Panc1 (cell line): ENCODE results near the gene NKX2-4. TPM values are rescaled to one million over a fixed set of nuclear protein-coding genes. Genes with fewer than 3 reads are reported as not detected.

Experiments
- ATAC-seq: fragments of 200-7000 bp; cut with Tn5 transposase; 2 replicates; pipeline ENCODE4 v1.9.1; 2020; ENCODE audit warnings: mild to moderate bottlenecking, moderate library complexity
- BruUV-seq: library from RNA; stranded (reverse); fragments of 400-500 nt; replicated peaks from 2 replicates; lab custom pipeline; 2021; lab: Mats Ljungman, UMichigan
- CTCF ChIA-PET: fragments of 300-600 bp; sonication (Branson Sonifier 250); formaldehyde crosslinking; loops from one replicate; lab custom pipeline; 2022; ENCODE audit warnings: antibody characterized with exemption; lab: Charles Lee
- POLR2A ChIA-PET: fragments of 300-600 bp; sonication (Branson Sonifier 250); formaldehyde crosslinking; loops from one replicate; lab custom pipeline; 2022; ENCODE audit warnings: antibody characterized with exemption; lab: Charles Lee
- DNase-seq: peaks from one replicate; pipeline ENCODE4 v3.0.0-alpha.2; 2010; ENCODE audit warnings: low read depth, low spot score
- H3K27ac ChIP-seq: 2 replicates; pipeline ENCODE4 v1.5.1; 2011; ENCODE audit warnings: mild to moderate bottlenecking, low read length, inconsistent platforms
- H3K27me3 ChIP-seq: fragments of 200-500 bp; sonication (Bioruptor generic); 2 replicates; pipeline ENCODE4 v1.6.0; 2014; ENCODE audit warnings: low read length, inconsistent platforms; ENCODE audit not compliant: control insufficient read depth, insufficient read depth
- H3K36me3 ChIP-seq: fragments of 200-500 bp; sonication (Bioruptor generic); 2 replicates; pipeline ENCODE4 v1.5.1; 2014; ENCODE audit warnings: inconsistent platforms, mild to moderate bottlenecking, low read length, moderate library complexity; ENCODE audit not compliant: control insufficient read depth, insufficient read depth
- H3K4me1 ChIP-seq: 2 replicates; pipeline ENCODE4 v1.5.1; 2011; ENCODE audit warnings: inconsistent platforms, mild to moderate bottlenecking, low read length, moderate library complexity; ENCODE audit not compliant: control insufficient read depth, insufficient read depth
- H3K4me3 ChIP-seq, 2 experiments: 2 replicates each; pipeline ENCODE4 v1.5.1; 2011 to 2012; ENCODE audit warnings: low read depth in 2 of 2, low read length in 2 of 2, mild to moderate bottlenecking in 2 of 2, inconsistent platforms in 1 of 2, moderate library complexity in 1 of 2
- H3K9me3 ChIP-seq: fragments of 200-500 bp; sonication (Bioruptor generic); 2 replicates; pipeline ENCODE4 v1.5.1; 2014; ENCODE audit warnings: low read depth, mild to moderate bottlenecking, inconsistent platforms, low read length, moderate library complexity; ENCODE audit not compliant: control insufficient read depth, insufficient read depth
- CTCF ChIP-seq: fragments of 450-650 bp; IDR thresholded peaks from 2 replicates; pipeline ENCODE4 v1.5.1; 2017; ENCODE audit warnings: mild to moderate bottlenecking
- POLR2AphosphoS5 ChIP-seq: IDR thresholded peaks from 2 replicates; pipeline ENCODE4 v1.6.1; 2012; ENCODE audit warnings: mild to moderate bottlenecking, low read depth, low read length, moderate library complexity
- REST ChIP-seq, 2 experiments: IDR thresholded peaks; 2 replicates each; pipeline ENCODE4 v1.6.1; 2011 to 2012; ENCODE audit warnings: low read depth in 2 of 2, control low read depth in 1 of 2, low read length in 1 of 2, mild to moderate bottlenecking in 1 of 2, moderate library complexity in 1 of 2; ENCODE audit not compliant: insufficient read depth in 1 of 2
- SIN3A ChIP-seq: IDR thresholded peaks from 2 replicates; pipeline ENCODE4 v1.6.1; 2012; ENCODE audit warnings: low read depth, mild to moderate bottlenecking, low read length, moderate library complexity, borderline replicate concordance; ENCODE audit not compliant: insufficient read depth
- TCF7L2 ChIP-seq: IDR thresholded peaks from 2 replicates; pipeline ENCODE4 v1.6.1; 2011; ENCODE audit warnings: mild to moderate bottlenecking, low read depth, low read length, inconsistent platforms
- in situ Hi-C: cut with HindIII; loops from 2 replicates; pipeline ENCODE4 v1.10.0; 2016; ENCODE audit warnings: low sequenced_read_pairs, low pct_unique_long_range_greater_than_20kb
- intact Hi-C: fragments of 100-400 bp; cut with micrococcal nuclease; formaldehyde crosslinking; loops from one replicate; pipeline ENCODE4 v1.10.0; 2022; ENCODE audit not compliant: unreplicated experiment
- total RNA-seq: library from RNA; stranded (reverse); gene quantifications from one replicate; pipeline ENCODE4 v1.2.1, GENCODE V29; 2021; ENCODE audit not compliant: unreplicated experiment

Gene NKX2-4
- total RNA-seq, 1 experiment from 2014 or later = not detected

GRCh38 chr20:21376626-21377025 lies 20.7 kb downstream of the NKX2-4 start:
- DNase-seq (no peak), ATAC-seq (no peak)
- BruUV-seq = no TSS peak
- Histone ChIP-seq H3K9me3 (no peaks in the 10 kb centered on the region), H3K27ac (no peak overlapping the region), H3K27me3 (no peaks in the 10 kb centered on the region), H3K4me1 (0 out of 2 replicates have a peak, but pooled peaks cover 2% of the 10 kb centered on the region), H3K36me3 (no peaks in the 10 kb centered on the region; the same call in 1 of the 2 replicates), H3K4me3 (no peak overlapping the region)
- no peak for TF ChIP-seq SIN3A
- TF ChIP-seq REST (IDR thresholded peaks at IDR 0.05; ENCODE audit: insufficient read depth in 1 of 2, low read depth in 2 of 2, low read length in 1 of 2) = no peak
- TF ChIP-seq POLR2AphosphoS5 = no peak
- no peak for TF ChIP-seq CTCF
- no peak for TF ChIP-seq TCF7L2
- in situ Hi-C loops = no loop called here
- intact Hi-C loops = no loop called here
- ChIA-PET CTCF (no interaction called here), POLR2A (no interaction called here)

- Histone ChIP-seq H3K27me3 (no peaks in the 10 kb centered on the region), H3K4me3 (no peak overlapping the region), H3K36me3 (peaks cover 6% of the 10 kb centered on the region), H3K4me1 (0 out of 2 replicates have a peak, but pooled peaks cover 2% of the 10 kb centered on the region), H3K27ac (no peak overlapping the region), H3K9me3 (no peaks in the 10 kb centered on the region)
- in situ Hi-C loops = no loop called here
- CTCF ChIA-PET = no interaction called here
- intact Hi-C loops = no loop called here
- ATAC-seq = no peak
- DNase-seq = no peak
- no TSS peak for BruUV-seq
- TF ChIP-seq POLR2AphosphoS5 (no peak), REST (IDR thresholded peaks at IDR 0.05; ENCODE audit: insufficient read depth in 1 of 2, low read depth in 2 of 2, low read length in 1 of 2) (no peak), CTCF (no peak), SIN3A (no peak), TCF7L2 (no peak)
- POLR2A ChIA-PET = no interaction called here
Observed at GRCh38 chr20:21373436-21373835, 23.9 kb downstream of the NKX2-4 start.
